Liver (tissue), 3 donors: Measurements from ENCODE around the gene PKP3.

ENCODE experiments used
- CTCF ChIP-seq: fragments of 150-350 bp; IDR thresholded peaks from 2 replicates; pipeline ENCODE4 v1.5.1; 2017; ENCODE audit warnings: improper control_type of control experiment, low read depth, low read length; ENCODE audit not compliant: missing input control
- EGR1 ChIP-seq, 2 donors: IDR thresholded peaks; 2 replicates each; pipeline ENCODE4 v1.6.1; 2016 to 2018; ENCODE audit warnings: antibody characterized with exemption in 2 of 2, low read depth in 2 of 2
- FOXA2 ChIP-seq: IDR thresholded peaks from 2 replicates; pipeline ENCODE4 v1.6.1; 2016; ENCODE audit warnings: antibody characterized with exemption
- GABPA ChIP-seq, 2 donors: IDR thresholded peaks in 1 of 2; conservative IDR thresholded peaks in 1 of 2; 2 replicates each; pipeline ENCODE4 v1.6.1; 2016; ENCODE audit warnings: antibody characterized with exemption in 2 of 2, mild to moderate bottlenecking in 1 of 2, moderate library complexity in 1 of 2
- JUND ChIP-seq, 2 donors: IDR thresholded peaks; 2 replicates each; pipeline ENCODE4 v1.6.1; 2016; ENCODE audit warnings: antibody characterized with exemption in 2 of 2
- MAX ChIP-seq: IDR thresholded peaks from 2 replicates; pipeline ENCODE4 v1.6.1; 2016; ENCODE audit warnings: antibody characterized with exemption
- RAD21 ChIP-seq, 2 donors: IDR thresholded peaks; 2 replicates each; pipeline ENCODE4 v1.6.1; 2016; ENCODE audit warnings: antibody characterized with exemption in 2 of 2, mild to moderate bottlenecking in 2 of 2
- SP1 ChIP-seq: IDR thresholded peaks from 2 replicates; pipeline ENCODE4 v1.6.1; 2018; ENCODE audit warnings: antibody characterized with exemption, mild to moderate bottlenecking
- TAF1 ChIP-seq: conservative IDR thresholded peaks from 2 replicates; pipeline ENCODE4 v1.6.1; 2016; ENCODE audit warnings: antibody characterized with exemption, mild to moderate bottlenecking
- TF ChIP-seq, protein P1 (sequence below): IDR thresholded peaks from 2 replicates; pipeline ENCODE4 v1.6.1; 2016; ENCODE audit warnings: antibody characterized with exemption
- donor health status: healthy.
- donor health status: healthy.

DNA sequence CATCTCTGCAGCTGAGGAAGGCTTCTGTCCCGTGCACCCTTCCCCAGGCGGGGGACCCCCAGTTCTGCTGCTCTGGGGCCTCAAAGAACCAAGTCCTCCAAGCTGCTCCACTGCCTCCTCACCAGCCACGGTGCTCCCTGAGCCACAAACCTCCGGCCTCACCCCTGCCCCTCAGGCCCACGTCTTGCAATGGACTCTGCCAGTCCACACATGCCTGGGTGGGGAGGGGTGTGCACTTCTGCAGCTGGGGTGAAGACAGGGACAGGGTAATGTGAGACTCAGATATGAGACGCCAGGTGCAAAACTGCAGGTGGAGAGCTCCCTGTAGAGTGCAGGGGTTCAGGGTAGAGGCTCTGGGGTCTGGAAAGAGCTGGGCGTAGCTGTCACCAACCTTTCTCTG is 52.9 kb downstream of the PKP3 start:
- no peak for TF ChIP-seq CTCF
- TF ChIP-seq SP1: no peak
- TF ChIP-seq MAX: no peak
- TF ChIP-seq, protein P1, sequence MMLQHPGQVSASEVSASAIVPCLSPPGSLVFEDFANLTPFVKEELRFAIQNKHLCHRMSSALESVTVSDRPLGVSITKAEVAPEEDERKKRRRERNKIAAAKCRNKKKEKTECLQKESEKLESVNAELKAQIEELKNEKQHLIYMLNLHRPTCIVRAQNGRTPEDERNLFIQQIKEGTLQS: no peak
- no peak for TF ChIP-seq EGR1 (IDR thresholded peaks at IDR 0.05; ENCODE audit: low read depth in 2 of 2)
- TF ChIP-seq TAF1: no peak
- no peak for TF ChIP-seq RAD21 (IDR thresholded peaks at IDR 0.05)
- no peak for TF ChIP-seq GABPA (IDR thresholded peaks at IDR 0.05 in 1 of 2, conservative IDR thresholded peaks at IDR 0.05 in 1 of 2)
- TF ChIP-seq FOXA2: no peak
- no peak for TF ChIP-seq JUND (IDR thresholded peaks at IDR 0.05)
